CD8-positive, alpha-beta memory T cell (primary cell): ENCODE measurements around the gene PAX5. TPM values are rescaled to one million over a fixed set of nuclear protein-coding genes. Genes with fewer than 3 reads are reported as not detected.
A peak's percentile ranks its signal among the peaks of the same experiment; 100 is the strongest.

Experiments used
- CTCF ChIA-PET: fragments of 350-600 bp; sonication (Branson Sonifier 250); formaldehyde crosslinking; loops from one replicate; lab custom pipeline; 2021; ENCODE audit warnings: antibody characterized with exemption; lab: Charles Lee
- POLR2A ChIA-PET: fragments of 350-600 bp; sonication (Branson Sonifier 250); formaldehyde crosslinking; loops from one replicate; lab custom pipeline; 2021; ENCODE audit warnings: antibody characterized with exemption; lab: Charles Lee
- DNase-seq, 5 donors: peaks; one replicate each; pipeline versions ENCODE4 v3.0.0 to v3.0.0-alpha.2; 2020 to 2022; ENCODE audit warnings: mixed read lengths in 1 of 5
- H3K27ac ChIP-seq: one replicate; pipeline ENCODE4 v1.7.0; 2013; ENCODE audit warnings: low read depth, mild to moderate bottlenecking, low read length, moderate library complexity
- H3K27me3 ChIP-seq: 2 replicates; pipeline ENCODE4 v1.7.0; 2013; ENCODE audit warnings: low read length, mild to moderate bottlenecking; ENCODE audit not compliant: insufficient read depth, poor library complexity, severe bottlenecking
- H3K36me3 ChIP-seq: 2 replicates; pipeline ENCODE4 v1.7.0; 2013; ENCODE audit warnings: mild to moderate bottlenecking, low read length, moderate library complexity; ENCODE audit not compliant: insufficient read depth
- H3K4me1 ChIP-seq: 2 replicates; pipeline ENCODE4 v1.7.0; 2013; ENCODE audit warnings: mild to moderate bottlenecking, low read length, moderate library complexity; ENCODE audit not compliant: insufficient read depth
- H3K4me3 ChIP-seq: 2 replicates; pipeline ENCODE4 v1.7.0; 2013; ENCODE audit warnings: mild to moderate bottlenecking, low read length
- H3K9me3 ChIP-seq: 2 replicates; pipeline ENCODE4 v1.7.0; 2013; ENCODE audit warnings: mild to moderate bottlenecking, low read length
- H3K27ac Mint-ChIP-seq, 8 donors: one replicate each; pipeline ENCODE4 v1.8.0; 2020 to 2021; ENCODE audit warnings: mixed read lengths in 8 of 8, mild to moderate bottlenecking in 6 of 8, inconsistent platforms in 3 of 8, moderate library complexity in 3 of 8
- H3K27me3 Mint-ChIP-seq, 2 donors: one replicate each; pipeline ENCODE4 v1.8.0; 2020 to 2021; ENCODE audit warnings: mixed read lengths in 2 of 2, mild to moderate bottlenecking in 1 of 2, moderate library complexity in 1 of 2
- H3K36me3 Mint-ChIP-seq, 3 donors: one replicate each; pipeline ENCODE4 v1.8.0; 2020 to 2021; ENCODE audit warnings: mixed read lengths in 3 of 3, inconsistent platforms in 1 of 3, mild to moderate bottlenecking in 1 of 3
- H3K4me1 Mint-ChIP-seq, 3 donors: one replicate each; pipeline ENCODE4 v1.8.0; 2020 to 2021; ENCODE audit warnings: mixed read lengths in 3 of 3, inconsistent platforms in 1 of 3, mild to moderate bottlenecking in 1 of 3
- H3K4me3 Mint-ChIP-seq, 7 donors: one replicate each; pipeline ENCODE4 v1.8.0; 2020 to 2021; ENCODE audit warnings: mixed read lengths in 7 of 7, mild to moderate bottlenecking in 6 of 7, moderate library complexity in 4 of 7, inconsistent platforms in 2 of 7
- H3K9me3 Mint-ChIP-seq, 5 donors: one replicate each; pipeline ENCODE4 v1.8.0; 2020 to 2022; ENCODE audit warnings: mixed read lengths in 5 of 5, mild to moderate bottlenecking in 3 of 5, moderate library complexity in 2 of 5, inconsistent platforms in 1 of 5
- polyA plus RNA-seq: library from polyadenylated mRNA; unstranded; fragments of 300-500 nt; fragmentation: Illumina TruSeq; gene quantifications from one replicate; pipeline ENCODE4 v1.2.3, GENCODE V29; 2021
- total RNA-seq, 2 experiments: library from RNA; stranded (reverse); gene quantifications; one replicate each; pipeline ENCODE4 v1.2.3, GENCODE V29; 2021

Gene PAX5
- total and polyA plus RNA-seq, 3 experiments from 2014 or later, result 0.18 to 0.29 TPM; not detected in 1

- peaks cover 70 to 92% of the 10 kb centered on the region in 2 donors for H3K27me3 Mint-ChIP-seq
- no peak for DNase-seq
- POLR2A ChIA-PET, result interaction anchor here (0.6 kb wide), 1 partner anchor 1946 kb away, joined by 3 read pairs; the partner anchor contains the start of gene FANCG
- H3K4me3 Mint-ChIP-seq, result peak overlapping the region in 6 of 7 donors; percentile 37 to 90 (median 64)
- peaks cover 28 to 56% (median 37%) of the 10 kb centered on the region in 3 donors for H3K4me1 Mint-ChIP-seq
- peaks cover 0 to 4% (median 0%) of the 10 kb centered on the region in 5 donors for H3K9me3 Mint-ChIP-seq
- Histone ChIP-seq H3K9me3 (no peaks in the 10 kb centered on the region), H3K4me1 (peaks cover 53% of the 10 kb centered on the region), H3K27ac (no peak overlapping the region), H3K27me3 (peaks cover 80% of the 10 kb centered on the region), H3K4me3 (peak overlapping the region; percentile 31), H3K36me3 (no peaks in the 10 kb centered on the region)
- CTCF ChIA-PET, result no interaction called here
- peaks cover 0 to 5% (median 0%) of the 10 kb centered on the region in 3 donors for H3K36me3 Mint-ChIP-seq
- H3K27ac Mint-ChIP-seq, result peak overlapping the region in 1 of 8 donors; percentile 53
These were observed 7.7 kb downstream of the PAX5 start for GRCh38 chr9:37026113-37026930.

GRCh38 chr9:37025823-37026112 lies 8.3 kb downstream of the PAX5 start:
- H3K27ac Mint-ChIP-seq, result peak overlapping the region in 1 of 8 donors; percentile 53
- H3K9me3 ChIP-seq, result no peaks in the 10 kb centered on the region
- peaks cover 28 to 56% (median 37%) of the 10 kb centered on the region in 3 donors for H3K4me1 Mint-ChIP-seq
- H3K27me3 Mint-ChIP-seq, result peaks cover 64 to 92% of the 10 kb centered on the region in 2 donors
- H3K27me3 ChIP-seq, result peaks cover 76% of the 10 kb centered on the region
- CTCF ChIA-PET, result no interaction called here
- H3K9me3 Mint-ChIP-seq, result peaks cover 0 to 4% (median 0%) of the 10 kb centered on the region in 5 donors
- peak overlapping the region in 6 of 7 donors; percentile 37 to 90 (median 64) for H3K4me3 Mint-ChIP-seq
- peak overlapping the region; percentile 31 for H3K4me3 ChIP-seq
- POLR2A ChIA-PET, result no interaction called here
- no peak for DNase-seq
- peaks cover 53% of the 10 kb centered on the region for H3K4me1 ChIP-seq
- no peaks in the 10 kb centered on the region for H3K36me3 ChIP-seq
- H3K36me3 Mint-ChIP-seq, result peaks cover 0 to 5% (median 0%) of the 10 kb centered on the region in 3 donors
- no peak overlapping the region for H3K27ac ChIP-seq

- no peak for DNase-seq
- ChIA-PET CTCF (no interaction called here), POLR2A (no interaction called here)
- peaks cover 0 to 4% (median 0%) of the 10 kb centered on the region in 5 donors for H3K9me3 Mint-ChIP-seq
- Histone ChIP-seq H3K4me3 (peak overlapping the region; percentile 31), H3K36me3 (no peaks in the 10 kb centered on the region), H3K9me3 (no peaks in the 10 kb centered on the region), H3K27ac (no peak overlapping the region), H3K4me1 (peaks cover 48% of the 10 kb centered on the region), H3K27me3 (peaks cover 75% of the 10 kb centered on the region)
- H3K27ac Mint-ChIP-seq, result peak overlapping the region in 2 of 8 donors; percentile 25 to 53
- H3K36me3 Mint-ChIP-seq, result peaks cover 0 to 5% (median 0%) of the 10 kb centered on the region in 3 donors
- H3K4me3 Mint-ChIP-seq, result peak overlapping the region in 6 of 7 donors; percentile 37 to 90 (median 66)
- peaks cover 64 to 92% of the 10 kb centered on the region in 2 donors for H3K27me3 Mint-ChIP-seq
- peaks cover 23 to 51% (median 32%) of the 10 kb centered on the region in 3 donors for H3K4me1 Mint-ChIP-seq
These were observed 8.8 kb downstream of the PAX5 start for GRCh38 chr9:37025071-37025822.

- no peaks in the 10 kb centered on the region for H3K9me3 ChIP-seq
- peaks cover 34 to 89% of the 10 kb centered on the region in 2 donors for H3K27me3 Mint-ChIP-seq
- peaks cover 0 to 2% (median 0%) of the 10 kb centered on the region in 3 donors for H3K36me3 Mint-ChIP-seq
- DNase-seq, result no peak
- no peak overlapping the region for H3K4me3 Mint-ChIP-seq
- H3K27ac Mint-ChIP-seq, result no peak overlapping the region
- no peaks in the 10 kb centered on the region for H3K4me1 ChIP-seq
- no peaks in the 10 kb centered on the region for H3K36me3 ChIP-seq
- ChIA-PET CTCF (no interaction called here), POLR2A (no interaction called here)
- H3K4me3 ChIP-seq, result no peak overlapping the region
- no peaks in the 10 kb centered on the region for H3K9me3 Mint-ChIP-seq
- peaks cover 14% of the 10 kb centered on the region for H3K27me3 ChIP-seq
- H3K4me1 Mint-ChIP-seq, result no peaks in the 10 kb centered on the region
- H3K27ac ChIP-seq, result no peak overlapping the region
These were observed 16.5 kb downstream of the PAX5 start for GRCh38 chr9:37017546-37017945.

- H3K9me3 ChIP-seq, result no peaks in the 10 kb centered on the region
- ChIA-PET POLR2A (no interaction called here), CTCF (no interaction called here)
- H3K27ac ChIP-seq, result no peak overlapping the region
- Mint-ChIP-seq H3K4me1 (no peaks in the 10 kb centered on the region), H3K4me3 (no peak overlapping the region), H3K27ac (no peak overlapping the region), H3K27me3 (peaks cover 41 to 73% of the 10 kb centered on the region in 2 donors), H3K9me3 (no peaks in the 10 kb centered on the region), H3K36me3 (no peaks in the 10 kb centered on the region)
- H3K4me3 ChIP-seq, result no peak overlapping the region
- H3K4me1 ChIP-seq, result no peaks in the 10 kb centered on the region
- no peaks in the 10 kb centered on the region for H3K36me3 ChIP-seq
- no peak for DNase-seq
- H3K27me3 ChIP-seq, result peaks cover 9% of the 10 kb centered on the region
These were observed 22.5 kb downstream of the PAX5 start for GRCh38 chr9:37011530-37011929.

- Mint-ChIP-seq H3K27me3 (peaks cover 47 to 73% of the 10 kb centered on the region in 2 donors), H3K9me3 (no peaks in the 10 kb centered on the region), H3K4me1 (no peaks in the 10 kb centered on the region), H3K4me3 (no peak overlapping the region), H3K27ac (no peak overlapping the region), H3K36me3 (no peaks in the 10 kb centered on the region)
- CTCF ChIA-PET, result no interaction called here
- H3K27me3 ChIP-seq, result peaks cover 4% of the 10 kb centered on the region
- no peaks in the 10 kb centered on the region for H3K9me3 ChIP-seq
- no peak overlapping the region for H3K4me3 ChIP-seq
- no peaks in the 10 kb centered on the region for H3K4me1 ChIP-seq
- DNase-seq, result no peak
- no peak overlapping the region for H3K27ac ChIP-seq
- H3K36me3 ChIP-seq, result no peaks in the 10 kb centered on the region
- POLR2A ChIA-PET, result no interaction called here
These were observed 23.1 kb downstream of the PAX5 start for GRCh38 chr9:37010976-37011375.

GRCh38 chr9:37010180-37010579 lies 23.9 kb downstream of the PAX5 start:
- peaks cover 48 to 77% of the 10 kb centered on the region in 2 donors for H3K27me3 Mint-ChIP-seq
- Histone ChIP-seq H3K4me3 (no peak overlapping the region), H3K27ac (no peak overlapping the region), H3K4me1 (no peaks in the 10 kb centered on the region), H3K27me3 (peaks cover 8% of the 10 kb centered on the region), H3K9me3 (no peaks in the 10 kb centered on the region), H3K36me3 (no peaks in the 10 kb centered on the region)
- no peak overlapping the region for H3K4me3 Mint-ChIP-seq
- CTCF ChIA-PET, result no interaction called here
- H3K4me1 Mint-ChIP-seq, result no peaks in the 10 kb centered on the region
- no peaks in the 10 kb centered on the region for H3K36me3 Mint-ChIP-seq
- no peak overlapping the region for H3K27ac Mint-ChIP-seq
- H3K9me3 Mint-ChIP-seq, result no peaks in the 10 kb centered on the region
- POLR2A ChIA-PET, result no interaction called here
- no peak for DNase-seq

GRCh38 chr9:37007295-37007694 lies 26.8 kb downstream of the PAX5 start:
- Histone ChIP-seq H3K27ac (no peak overlapping the region), H3K9me3 (no peaks in the 10 kb centered on the region), H3K4me1 (no peaks in the 10 kb centered on the region), H3K4me3 (no peak overlapping the region), H3K36me3 (no peaks in the 10 kb centered on the region), H3K27me3 (peaks cover 10% of the 10 kb centered on the region)
- ChIA-PET CTCF (no interaction called here), POLR2A (no interaction called here)
- Mint-ChIP-seq H3K9me3 (no peaks in the 10 kb centered on the region), H3K27me3 (peaks cover 51 to 80% of the 10 kb centered on the region in 2 donors), H3K4me3 (no peak overlapping the region), H3K27ac (no peak overlapping the region), H3K4me1 (peaks cover 1 to 9% (median 4%) of the 10 kb centered on the region in 3 donors), H3K36me3 (no peaks in the 10 kb centered on the region)
- DNase-seq, result no peak
